HG03378 (cell line): ENCODE data around the gene PDGFRA.
"Not testable (repeated sequence)": the region's sequence is repeated elsewhere in the genome, so short reads cannot be mapped to it uniquely, and the experiment has no call there.

ENCODE experiments used
- ATAC-seq: cut with Tn5 transposase; IDR thresholded peaks from one replicate; pipeline ENCODE4 v1.9.1; 2021; ENCODE audit warnings: mild to moderate bottlenecking, moderate library complexity; ENCODE audit not compliant: unreplicated experiment

Gene PDGFRA

GRCh38 chr4:54317690-54318089, 88.6 kb downstream of the PDGFRA start:
- ATAC-seq = no peak

- no peak for ATAC-seq
Measured at GRCh38 chr4:54318904-54319303, 89.8 kb downstream of the PDGFRA start.

DNA sequence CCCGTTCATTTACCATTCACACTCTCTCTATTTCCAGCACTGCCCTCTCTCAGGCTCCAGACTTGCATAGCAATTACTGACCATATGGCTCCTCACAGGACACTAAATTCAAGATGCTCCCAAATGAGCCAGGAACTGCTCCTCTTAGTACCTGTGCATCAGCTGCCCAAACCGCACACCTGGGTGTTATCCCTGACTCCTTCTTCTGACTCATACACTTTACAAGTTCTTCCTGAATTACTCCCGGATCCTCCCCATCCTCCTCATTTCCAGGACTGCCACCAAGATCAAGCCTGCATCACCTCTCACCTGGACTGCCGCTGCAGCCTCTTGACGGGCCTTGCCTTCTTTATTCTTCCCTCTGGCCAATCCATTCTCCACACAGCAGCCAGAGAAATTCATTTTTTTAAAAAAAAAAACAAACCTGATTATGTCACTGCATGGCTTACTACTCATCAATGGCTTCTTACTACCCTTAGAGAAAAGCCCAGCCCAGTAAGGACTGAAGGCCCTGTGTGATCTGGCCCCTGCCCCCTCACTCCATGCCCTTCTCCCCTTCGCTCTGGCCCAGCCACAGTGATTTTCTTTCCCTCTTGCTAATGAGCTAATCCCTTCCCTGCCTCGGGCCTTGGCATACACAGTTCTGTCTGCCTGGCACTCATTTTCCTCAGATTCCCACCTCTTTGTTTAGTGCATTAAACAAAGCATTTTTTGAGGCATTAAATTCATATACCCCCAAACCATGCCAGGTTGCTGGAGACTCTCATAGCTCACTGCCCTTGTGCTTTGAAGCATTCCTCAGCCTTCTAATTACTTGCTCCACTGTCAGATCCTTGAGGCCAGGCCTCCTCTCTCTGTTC, 92.0 kb downstream of the PDGFRA start:
- no peak for ATAC-seq

DNA sequence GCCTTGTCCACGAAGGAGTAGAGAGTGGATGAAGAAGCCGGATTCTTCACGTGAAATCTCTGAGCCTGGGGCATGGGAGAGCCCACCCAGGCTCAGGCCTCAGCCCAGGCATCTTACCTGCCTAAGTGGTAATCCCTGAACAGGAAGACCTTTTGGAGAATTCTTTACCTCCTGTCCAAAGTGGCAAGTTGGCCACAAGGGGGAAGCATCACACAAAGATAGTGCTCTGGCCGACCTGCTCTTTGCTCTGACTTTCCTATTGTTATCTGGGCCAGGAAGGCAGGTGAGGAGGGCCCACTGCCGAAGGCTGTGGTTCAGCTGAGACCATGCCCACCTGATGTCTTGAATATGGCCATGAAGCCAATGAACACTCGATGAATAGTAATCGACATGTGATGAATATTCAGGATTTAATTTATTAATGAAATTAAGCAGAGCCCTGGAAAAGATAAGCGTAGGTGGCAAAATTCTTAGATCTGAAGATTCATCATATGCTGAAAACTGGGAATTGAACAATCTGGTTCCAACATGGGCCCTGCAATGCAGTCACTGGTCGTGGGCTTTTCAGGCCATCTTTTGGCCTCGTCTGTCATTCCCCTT, 93.8 kb downstream of the PDGFRA start:
- peak; percentile 82 for ATAC-seq

- no peak for ATAC-seq
Measured at GRCh38 chr4:54330896-54331295, 101.8 kb downstream of the PDGFRA start.

DNA sequence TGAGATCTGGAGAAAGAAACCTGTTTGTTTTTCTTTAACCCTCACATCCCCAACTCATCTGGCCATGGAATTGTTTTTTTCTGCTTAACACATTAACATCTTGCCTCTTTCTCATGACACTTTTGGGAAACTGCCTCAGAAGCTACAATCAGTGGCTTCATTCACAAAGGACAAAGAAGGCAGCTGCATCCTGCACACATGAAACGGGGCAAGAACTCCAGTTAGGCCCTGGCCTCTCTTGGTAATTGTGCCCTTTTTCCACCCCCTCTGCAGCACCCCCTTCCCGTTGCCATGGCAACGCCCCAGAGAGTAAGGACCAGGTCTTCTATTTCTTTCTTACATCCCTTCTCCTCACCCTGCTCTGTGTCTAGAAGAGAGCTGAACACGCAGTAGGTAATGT, 103.4 kb downstream of the PDGFRA start:
- no peak for ATAC-seq

DNA sequence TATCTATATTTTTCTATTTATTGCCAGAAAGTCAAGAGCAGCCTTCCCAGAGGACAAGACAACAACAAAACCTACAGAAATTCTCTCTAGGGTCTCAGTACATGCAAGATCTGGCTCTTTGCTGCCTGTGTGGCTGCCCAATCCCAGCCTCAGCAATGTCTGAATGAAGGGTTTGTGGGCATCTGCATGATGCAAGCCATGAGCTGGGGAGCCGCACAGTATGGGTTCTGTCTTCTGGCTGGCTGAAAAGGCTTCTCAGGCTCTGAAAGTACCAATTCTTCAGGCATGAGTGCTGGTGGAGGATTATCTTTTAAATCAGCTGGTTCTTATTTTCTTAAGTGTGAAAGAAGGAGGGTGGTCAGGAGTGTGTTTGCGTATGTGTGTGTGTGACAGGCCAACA, 104.6 kb downstream of the PDGFRA start:
- no peak for ATAC-seq

DNA sequence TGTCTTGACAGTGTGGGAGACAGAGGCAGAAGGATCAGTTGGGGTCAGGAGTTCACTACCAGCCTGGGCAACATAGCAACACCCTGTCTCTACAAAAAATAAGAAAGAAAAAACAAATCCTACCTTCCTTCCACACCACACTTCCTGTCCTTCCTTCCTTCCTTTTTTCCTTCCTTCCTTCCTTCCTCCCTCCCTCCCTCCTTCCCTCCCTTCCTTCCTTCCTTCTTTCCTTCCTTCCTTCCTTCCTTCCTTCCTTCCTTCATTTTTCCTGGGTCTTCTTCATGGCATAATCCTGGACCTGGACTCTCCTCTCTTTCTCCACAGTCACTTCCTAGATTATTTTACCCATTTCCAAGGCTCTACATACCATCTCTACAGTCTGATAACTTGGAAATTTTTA, 105.7 kb downstream of the PDGFRA start:
- not testable (repeated sequence) for ATAC-seq

DNA sequence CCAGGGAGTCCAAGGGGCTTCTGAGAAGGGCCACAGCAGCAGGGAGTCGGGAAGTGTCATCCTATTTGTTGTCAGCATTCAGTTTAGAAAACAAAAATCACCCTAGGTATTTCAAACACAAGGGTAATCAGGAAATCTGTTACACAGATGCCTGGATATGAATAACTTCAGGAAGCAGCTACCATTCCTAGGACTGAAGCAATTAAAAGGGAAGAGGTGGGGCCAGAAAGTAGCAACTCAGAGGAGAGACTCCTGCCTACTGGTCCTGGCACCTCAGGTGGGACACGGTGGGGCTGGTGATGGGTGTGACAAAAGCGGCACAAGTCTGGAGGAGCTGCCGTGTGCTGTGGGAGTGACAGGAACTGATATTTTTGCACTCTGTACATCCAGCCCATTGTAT, 107.9 kb downstream of the PDGFRA start:
- ATAC-seq = no peak

- not testable (repeated sequence) for ATAC-seq
Measured at GRCh38 chr4:54342067-54342466, 113.0 kb downstream of the PDGFRA start.
